SHP77 (cell line): Measurements from ENCODE around the gene VAMP4.
"Not testable (repeated sequence)": the region's sequence is repeated elsewhere in the genome, so short reads cannot be mapped to it uniquely, and the experiment has no call there.

Experiments
- DNase-seq, 2 experiments: peaks; one replicate each; lab custom pipeline; 2025; lab: John Stamatoyannopoulos, UW

VAMP4 gene

GRCh38 chr1:171751221-171751620 is 9.4 kb upstream of the VAMP4 start:
- no peak for DNase-seq

- no peak for DNase-seq
These were observed 6.8 kb upstream of the VAMP4 start for GRCh38 chr1:171748651-171749050.

- DNase-seq = no peak
These were observed 3.1 kb upstream of the VAMP4 start for GRCh38 chr1:171744986-171745385.

- peak; percentile 6 to 11 for DNase-seq
These were observed 1.4 kb upstream of the VAMP4 start for GRCh38 chr1:171743081-171743870.

GRCh38 chr1:171742577-171742922 is 685 bp upstream of the VAMP4 start:
- DNase-seq = peak; percentile 32 to 55

GRCh38 chr1:171740987-171741871 is 636 bp downstream of the VAMP4 start:
- DNase-seq = peak; percentile 39 to 60

GRCh38 chr1:171740356-171740863 is 1.5 kb downstream of the VAMP4 start:
- DNase-seq = no peak

- DNase-seq = no peak
These were observed 2.2 kb downstream of the VAMP4 start for GRCh38 chr1:171739656-171740055.

GRCh38 chr1:171738911-171739310 is 3.0 kb downstream of the VAMP4 start:
- no peak for DNase-seq

GRCh38 chr1:171736196-171736595 is 5.7 kb downstream of the VAMP4 start:
- DNase-seq = no peak

GRCh38 chr1:171730052-171730451 is 11.8 kb downstream of the VAMP4 start:
- DNase-seq = no peak

- DNase-seq = no peak
These were observed 14.1 kb downstream of the VAMP4 start for GRCh38 chr1:171727778-171728177.

GRCh38 chr1:171723180-171723579 is 18.7 kb downstream of the VAMP4 start:
- DNase-seq = not testable (repeated sequence)

- DNase-seq = no peak
These were observed 23.0 kb downstream of the VAMP4 start for GRCh38 chr1:171718848-171719247.

GRCh38 chr1:171718216-171718615 is 23.6 kb downstream of the VAMP4 start:
- DNase-seq = no peak

- DNase-seq = no peak
These were observed 24.7 kb downstream of the VAMP4 start for GRCh38 chr1:171717062-171717718.

GRCh38 chr1:171716616-171717015 is 25.2 kb downstream of the VAMP4 start:
- no peak for DNase-seq

- no peak for DNase-seq
These were observed 26.0 kb downstream of the VAMP4 start for GRCh38 chr1:171715813-171716251.

GRCh38 chr1:171712341-171712740 is 29.5 kb downstream of the VAMP4 start:
- no peak for DNase-seq

- no peak for DNase-seq
These were observed 30.2 kb downstream of the VAMP4 start for GRCh38 chr1:171711643-171712042.

- DNase-seq = no peak
These were observed 34.3 kb downstream of the VAMP4 start for GRCh38 chr1:171707583-171707982.

GRCh38 chr1:171702598-171702997 is 39.3 kb downstream of the VAMP4 start:
- no peak for DNase-seq
